A204.1 (cell line): ENCODE data around the gene APOBEC3G.
"Not testable (repeated sequence)": the region's sequence is repeated elsewhere in the genome, so short reads cannot be mapped to it uniquely, and the experiment has no call there.

ENCODE experiments used
- FAIRE-seq: peaks from 2 replicates; lab custom pipeline; 2012; peaks lifted over from hg19 to GRCh38; lab: Jason Lieb, UNC

The APOBEC3G gene

GRCh38 chr22:39077026-39077840, at the start of gene APOBEC3G:
TSS of gene APOBEC3G (plus strand) at chr22:39077275. CDS start at chr22:39077362, 87 bp downstream.
- FAIRE-seq = peak; percentile 34

GRCh38 chr22:39027717-39028116, 49.4 kb upstream of the APOBEC3G start:
- FAIRE-seq = no peak

GRCh38 chr22:39028281-39028680, 48.8 kb upstream of the APOBEC3G start:
- FAIRE-seq = no peak

GRCh38 chr22:39029227-39029626, 47.8 kb upstream of the APOBEC3G start:
- FAIRE-seq = no peak

GRCh38 chr22:39030705-39031104, 46.4 kb upstream of the APOBEC3G start:
- no peak for FAIRE-seq

GRCh38 chr22:39031434-39032295, 45.4 kb upstream of the APOBEC3G start:
- not testable (repeated sequence) for FAIRE-seq

- not testable (repeated sequence) for FAIRE-seq
These were observed 40.0 kb upstream of the APOBEC3G start for GRCh38 chr22:39037071-39037470.

GRCh38 chr22:39039306-39040126, 37.6 kb upstream of the APOBEC3G start:
- FAIRE-seq = no peak

GRCh38 chr22:39040155-39040537, 36.9 kb upstream of the APOBEC3G start:
- not testable (repeated sequence) for FAIRE-seq

- FAIRE-seq = peak; percentile 79
These were observed 36.4 kb upstream of the APOBEC3G start, which contains the start of gene APOBEC3F for GRCh38 chr22:39040538-39041296. TSS of gene APOBEC3F (plus strand) at chr22:39040864. CDS start at chr22:39040961, 97 bp downstream.

- no peak for FAIRE-seq
These were observed 35.2 kb upstream of the APOBEC3G start for GRCh38 chr22:39041908-39042307.

- not testable (repeated sequence) for FAIRE-seq
These were observed 34.0 kb upstream of the APOBEC3G start for GRCh38 chr22:39043063-39043462.

GRCh38 chr22:39045136-39045535, 31.9 kb upstream of the APOBEC3G start:
- not testable (repeated sequence) for FAIRE-seq

- FAIRE-seq = not testable (repeated sequence)
These were observed 27.6 kb upstream of the APOBEC3G start for GRCh38 chr22:39049486-39049885.

- not testable (repeated sequence) for FAIRE-seq
These were observed 25.1 kb upstream of the APOBEC3G start for GRCh38 chr22:39051844-39052495.

- no peak for FAIRE-seq
These were observed 21.4 kb upstream of the APOBEC3G start for GRCh38 chr22:39055658-39056057.

GRCh38 chr22:39061290-39061689, 15.8 kb upstream of the APOBEC3G start:
- not testable (repeated sequence) for FAIRE-seq

- not testable (repeated sequence) for FAIRE-seq
These were observed 15.1 kb upstream of the APOBEC3G start for GRCh38 chr22:39061951-39062350.

GRCh38 chr22:39063904-39064303, 13.2 kb upstream of the APOBEC3G start:
- not testable (repeated sequence) for FAIRE-seq

- FAIRE-seq = not testable (repeated sequence)
These were observed 10.4 kb upstream of the APOBEC3G start for GRCh38 chr22:39066442-39067276.
